Nucleus accumbens (tissue), 56 donors: ENCODE measurements around the gene SCNN1A.

Experiments used
- DNase-seq, 56 donors: peaks; one replicate each; lab custom pipeline; 2025; lab: John Stamatoyannopoulos, UW

SCNN1A gene

DNA sequence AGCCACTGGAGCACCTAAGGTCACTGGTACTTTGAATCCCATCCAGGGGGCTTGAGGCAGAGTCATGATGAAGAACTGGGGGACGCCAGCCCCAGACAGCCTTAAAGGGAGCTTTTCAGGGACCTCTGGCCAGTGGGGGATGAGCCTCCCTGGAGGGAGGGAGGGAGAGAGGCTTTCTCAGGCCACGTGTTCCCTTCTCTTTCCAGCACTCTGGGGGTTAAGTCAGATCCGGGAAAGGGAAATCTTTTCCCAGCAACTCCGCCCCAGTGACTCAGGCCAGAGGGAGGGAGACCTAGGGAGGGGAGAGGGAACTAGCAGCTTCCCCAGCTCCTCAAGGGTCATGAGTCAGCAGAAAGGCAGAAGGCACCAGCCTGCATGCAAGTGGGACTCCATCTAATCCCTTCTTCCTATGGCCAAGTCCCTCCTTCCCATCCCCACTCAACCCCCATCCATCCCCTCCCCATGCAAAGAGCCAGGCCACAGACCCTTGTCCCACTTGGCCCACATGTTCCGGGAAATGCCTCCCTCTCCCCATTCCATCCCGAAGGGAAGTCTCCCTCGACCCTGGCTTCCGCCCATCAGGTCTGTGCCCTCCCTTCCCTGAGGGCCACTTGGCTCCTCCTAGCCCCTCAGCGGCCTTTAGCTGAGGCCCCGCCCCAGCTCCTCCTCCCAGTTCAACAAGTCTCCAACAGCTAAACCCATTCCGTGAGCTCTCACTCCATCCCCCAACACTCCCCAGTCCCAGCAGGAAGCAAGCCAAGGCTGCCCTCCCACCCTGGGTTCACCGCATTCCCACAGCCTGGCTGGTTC is 39.1 kb downstream of the SCNN1A start:
- DNase-seq: peak in 51 of 56 donors; percentile 12 to 86 (median 62)

DNA sequence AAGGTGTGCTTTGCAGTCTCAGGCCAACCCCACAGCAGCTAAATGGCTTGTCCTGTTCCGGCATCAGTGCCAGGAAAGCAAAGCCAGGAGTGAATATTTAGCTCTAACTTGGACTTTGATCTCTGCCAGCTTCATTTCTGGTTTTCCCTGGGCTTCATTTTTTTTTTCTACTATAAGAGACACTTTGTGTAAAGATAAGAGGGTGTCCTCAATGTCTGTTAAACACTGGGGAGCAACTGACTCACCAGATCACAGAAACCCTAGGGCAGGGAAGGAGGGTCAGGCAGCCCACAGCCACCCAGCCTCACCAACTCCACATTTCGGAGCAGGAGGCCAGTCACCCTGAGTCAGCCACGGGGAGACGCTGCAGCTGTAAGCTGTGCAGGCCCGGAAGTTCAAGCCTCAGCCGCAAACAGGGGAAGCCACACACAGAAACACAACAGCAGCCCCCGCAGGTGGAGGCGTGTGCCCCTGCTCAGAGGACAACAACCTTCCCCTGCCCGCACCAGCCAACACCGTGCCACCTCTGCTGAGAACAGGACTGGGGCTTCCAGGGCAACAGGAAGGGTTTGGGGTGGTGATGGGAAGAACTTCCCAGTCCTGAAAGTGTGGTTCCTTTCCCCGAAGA is 39.8 kb downstream of the SCNN1A start:
- peak in 11 of 56 donors; percentile 3 to 74 (median 36) for DNase-seq

DNA sequence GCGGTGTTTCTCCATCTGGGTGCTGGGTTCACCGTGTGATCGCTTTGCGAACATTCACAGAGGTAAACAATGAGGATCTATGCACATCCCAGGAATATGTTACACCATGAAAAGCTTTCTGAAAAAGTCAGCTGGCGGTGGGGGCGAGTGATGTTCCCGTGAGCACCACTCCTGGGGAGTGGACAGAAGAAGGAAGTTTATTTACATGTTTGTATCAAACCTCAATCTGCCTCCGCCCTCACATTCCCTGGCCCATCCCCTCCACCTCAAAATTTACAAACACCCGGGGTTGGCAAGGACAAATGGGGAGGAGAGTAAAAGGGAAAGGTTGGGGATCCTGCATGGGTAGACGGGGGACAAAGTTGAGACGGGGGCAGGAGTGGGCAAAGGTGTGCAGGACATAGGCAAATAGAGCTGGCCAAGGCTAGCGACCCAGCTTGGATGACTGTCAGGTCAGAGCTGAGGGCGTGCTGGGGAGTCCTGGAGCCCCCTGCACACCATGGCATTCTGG is 40.4 kb downstream of the SCNN1A start:
- DNase-seq: no peak

DNA sequence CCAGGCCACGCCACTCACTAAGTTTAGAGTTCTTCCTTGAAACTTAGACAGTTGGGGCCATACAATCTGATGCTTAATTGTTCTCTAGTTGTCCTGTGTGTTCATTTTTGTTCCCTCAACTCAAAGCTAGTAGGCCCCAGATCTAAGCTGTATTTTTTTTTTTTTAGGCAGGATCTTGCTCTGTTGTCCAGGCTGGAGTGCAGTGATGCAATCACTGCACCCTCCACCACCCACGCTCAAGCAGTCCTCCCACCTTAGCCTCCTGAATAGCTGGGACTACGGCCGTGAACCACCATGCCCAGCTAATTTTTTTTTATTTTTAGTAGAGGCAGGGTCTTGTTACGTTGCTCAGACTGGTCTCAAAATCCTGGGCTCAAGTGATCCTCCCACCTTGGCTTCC is 41.0 kb downstream of the SCNN1A start:
- no peak for DNase-seq

DNA sequence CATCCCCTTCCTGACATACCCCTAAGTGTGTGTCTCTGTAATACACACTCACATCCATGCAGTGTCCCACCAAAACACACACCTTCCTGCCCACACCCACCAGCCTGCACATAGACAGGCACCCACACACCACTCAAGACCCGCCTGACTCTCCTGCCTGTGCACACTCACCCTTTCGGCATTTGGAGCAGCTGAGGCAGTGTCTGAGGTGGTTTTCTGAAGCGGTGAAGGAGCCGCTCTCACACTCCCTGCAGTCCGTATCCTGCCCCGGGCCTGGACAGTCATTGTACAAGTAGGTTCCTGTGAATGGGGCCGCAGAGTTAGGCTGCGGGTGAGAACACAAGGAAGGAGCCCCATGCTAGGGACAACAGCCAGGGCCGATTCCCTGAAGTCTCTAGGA is 41.8 kb downstream of the SCNN1A start:
- DNase-seq: no peak

DNA sequence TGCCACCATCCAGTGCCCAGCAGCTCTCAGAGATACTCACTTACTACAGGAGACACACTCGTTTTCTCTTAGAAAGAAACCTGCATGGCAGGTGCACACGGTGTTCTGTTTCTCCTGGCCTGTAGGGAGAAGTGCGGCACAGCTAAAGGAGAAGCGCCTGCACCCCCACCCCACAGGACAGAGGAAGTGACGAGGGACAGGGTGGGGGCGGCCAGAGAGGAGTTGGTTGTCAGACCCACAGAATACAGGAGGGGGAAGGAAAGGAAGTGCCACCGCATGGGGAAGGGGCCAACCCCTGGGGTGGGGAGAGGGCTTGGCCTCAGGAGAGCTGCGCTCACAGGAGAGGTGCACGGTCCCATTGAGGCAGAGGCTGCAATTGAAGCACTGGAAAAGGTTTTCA is 42.3 kb downstream of the SCNN1A start:
- DNase-seq: peak in 1 of 56 donors; percentile 23

DNA sequence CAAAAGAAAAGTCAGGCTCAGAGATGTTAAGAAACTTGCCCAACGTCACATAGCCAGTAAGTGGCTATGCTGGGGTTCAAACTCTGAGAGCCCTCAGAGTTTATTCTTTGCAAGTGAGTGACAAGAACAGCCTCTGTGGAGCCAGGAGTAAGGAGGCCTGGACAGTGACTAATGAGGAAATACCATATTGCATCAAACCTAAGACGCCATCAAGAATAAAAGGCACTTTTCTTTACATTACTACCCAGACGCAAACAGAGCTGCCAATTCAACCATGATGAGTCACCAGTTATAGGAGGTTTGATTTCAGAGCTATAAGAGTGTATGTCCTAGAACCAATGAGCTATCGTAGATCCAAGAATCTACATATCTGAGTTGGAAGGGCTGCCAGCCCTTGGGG is 42.9 kb downstream of the SCNN1A start:
- DNase-seq: no peak

DNA sequence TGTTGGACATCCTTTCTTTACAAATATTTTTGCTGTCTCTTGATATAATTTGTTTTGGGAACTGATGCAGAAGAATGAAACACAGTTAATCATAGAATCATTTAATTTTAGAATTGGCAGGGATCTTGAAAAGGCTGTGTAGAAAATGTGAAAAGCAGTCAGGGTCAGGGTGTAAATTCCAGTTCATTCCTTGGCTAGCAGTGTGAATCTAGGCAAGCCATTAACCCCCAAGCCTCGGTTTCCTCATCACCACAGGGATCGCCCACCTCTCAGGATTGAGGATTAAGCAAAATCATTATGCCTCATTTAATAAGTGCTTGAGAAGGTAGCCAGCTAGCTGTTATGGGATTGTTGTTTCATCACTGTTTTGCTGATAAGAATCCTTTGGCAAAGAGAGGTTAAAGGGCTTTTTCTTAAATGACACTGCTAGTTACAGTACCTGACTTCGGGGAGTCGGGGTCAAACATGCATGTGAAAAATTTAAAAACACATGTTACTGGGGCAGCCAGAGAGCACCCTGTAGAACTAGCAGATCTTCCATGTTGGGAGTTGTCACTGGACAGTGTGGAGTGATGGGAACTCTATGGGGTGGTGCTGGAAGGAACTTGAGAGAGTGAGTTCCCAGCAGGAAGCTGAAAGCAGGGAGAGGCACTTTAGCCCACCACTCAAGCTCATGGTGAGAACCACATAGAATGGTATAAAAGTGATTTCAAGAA is 44.2 kb downstream of the SCNN1A start:
- DNase-seq: no peak

DNA sequence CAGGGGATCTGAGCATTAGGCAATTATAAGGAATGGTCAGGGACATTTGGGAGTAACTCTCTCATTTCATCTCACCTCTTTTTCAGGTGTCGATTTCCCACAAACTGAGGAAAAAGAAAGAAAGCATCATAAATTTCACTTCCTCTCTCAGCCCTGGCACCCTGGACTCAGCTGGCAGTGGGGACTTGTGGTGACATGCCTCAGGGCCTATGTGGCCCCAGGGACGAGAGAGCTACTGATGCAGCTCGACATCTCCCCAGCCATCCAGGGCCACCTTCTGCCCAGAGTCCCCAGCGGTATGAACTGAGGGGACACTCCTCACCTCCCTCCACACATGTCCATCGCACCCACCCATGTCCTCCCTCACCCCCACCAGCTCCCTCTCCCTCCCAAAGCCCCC is 45.2 kb downstream of the SCNN1A start:
- DNase-seq: no peak

DNA sequence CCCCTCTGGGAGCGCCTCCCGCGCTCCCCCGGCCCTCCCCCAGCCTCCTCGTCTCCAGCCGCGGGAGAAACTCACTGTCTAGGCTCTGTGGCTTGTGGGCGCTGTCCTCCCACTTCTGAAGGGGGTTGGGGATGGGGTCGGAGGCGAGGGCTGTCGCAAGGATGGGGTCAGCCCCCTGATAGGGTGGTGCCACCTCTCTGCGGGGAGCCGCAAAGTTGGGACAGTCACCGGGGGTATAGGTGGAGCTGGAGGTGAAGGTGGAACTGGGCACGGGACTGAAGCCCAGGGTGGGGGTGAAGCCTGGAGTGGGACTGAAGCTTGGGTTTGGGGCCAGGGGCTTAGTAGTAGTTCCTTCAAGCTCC is 45.7 kb downstream of the SCNN1A start:
- DNase-seq: no peak

DNA sequence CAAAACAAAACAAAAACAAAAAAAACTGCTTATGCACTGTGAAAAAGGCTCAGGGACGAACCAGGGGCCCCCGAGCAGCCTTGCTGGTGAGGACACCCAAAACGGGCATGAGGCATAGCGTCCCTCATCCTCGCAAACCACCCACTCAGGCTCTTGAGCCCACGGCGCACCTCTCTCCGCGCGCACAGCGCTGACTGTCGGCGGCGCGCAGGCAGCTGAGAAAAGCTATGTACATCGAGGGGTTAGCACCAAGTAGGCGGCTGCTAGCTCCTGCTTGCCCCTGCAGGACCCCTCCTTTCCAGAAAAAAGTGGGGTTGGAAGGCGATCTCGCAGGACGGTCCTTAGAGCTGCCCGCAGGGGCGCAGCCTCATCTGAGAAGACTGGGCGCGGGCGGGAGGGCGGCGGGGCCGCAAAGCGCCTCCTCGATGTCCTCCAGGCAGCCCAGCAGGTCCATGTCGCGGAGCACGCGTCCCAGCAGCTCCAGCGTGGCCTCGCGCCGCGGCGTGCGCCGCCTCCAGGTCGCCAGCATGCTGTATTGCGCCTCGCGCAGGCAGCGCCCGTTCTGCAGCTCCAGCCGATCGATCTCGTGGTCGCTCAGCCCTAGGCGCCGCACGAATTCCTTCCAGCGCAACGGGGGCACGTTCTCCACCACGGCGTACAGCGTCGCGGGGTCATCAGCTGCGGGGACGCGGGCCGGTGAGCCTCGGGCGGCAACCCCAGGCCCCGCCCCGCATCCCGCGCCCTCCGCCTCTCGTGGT is 46.2 kb downstream of the SCNN1A start:
- DNase-seq: peak in 1 of 56 donors; percentile 13

DNA sequence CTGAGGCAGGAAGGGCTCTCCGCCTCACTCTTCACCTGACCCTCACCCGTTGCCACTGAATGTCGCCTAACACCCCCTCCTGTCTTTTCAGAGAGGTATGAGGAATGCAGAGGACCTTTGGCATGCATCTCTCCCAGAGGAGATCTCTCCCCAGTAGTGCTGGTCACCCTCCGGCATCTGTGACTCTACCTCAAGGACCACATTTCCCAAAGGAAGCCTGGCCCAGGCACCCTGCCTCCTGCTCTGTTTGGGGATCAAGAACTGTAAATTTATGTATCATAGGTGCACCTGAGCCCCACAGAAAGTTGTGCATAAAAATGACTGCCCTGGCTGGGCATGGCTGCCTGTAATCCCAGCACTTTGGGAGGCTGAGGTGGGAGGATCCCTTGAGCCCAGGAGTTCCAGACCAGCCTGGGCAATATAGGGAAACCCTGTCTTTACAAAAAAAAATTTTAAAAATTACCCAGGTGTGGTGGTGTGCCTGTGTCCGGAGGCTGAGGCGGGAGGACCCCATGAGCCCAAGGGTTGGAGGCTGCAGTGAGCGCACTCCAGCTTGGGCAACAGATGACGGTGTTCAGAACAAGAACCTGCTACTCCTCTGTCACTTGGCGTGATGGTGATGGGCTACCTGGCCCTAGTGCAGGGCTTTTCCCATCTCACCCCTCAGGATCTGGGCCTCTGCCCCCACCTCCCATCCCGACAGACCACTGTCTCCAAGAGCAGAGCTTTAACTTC is 47.2 kb downstream of the SCNN1A start:
- no peak for DNase-seq

DNA sequence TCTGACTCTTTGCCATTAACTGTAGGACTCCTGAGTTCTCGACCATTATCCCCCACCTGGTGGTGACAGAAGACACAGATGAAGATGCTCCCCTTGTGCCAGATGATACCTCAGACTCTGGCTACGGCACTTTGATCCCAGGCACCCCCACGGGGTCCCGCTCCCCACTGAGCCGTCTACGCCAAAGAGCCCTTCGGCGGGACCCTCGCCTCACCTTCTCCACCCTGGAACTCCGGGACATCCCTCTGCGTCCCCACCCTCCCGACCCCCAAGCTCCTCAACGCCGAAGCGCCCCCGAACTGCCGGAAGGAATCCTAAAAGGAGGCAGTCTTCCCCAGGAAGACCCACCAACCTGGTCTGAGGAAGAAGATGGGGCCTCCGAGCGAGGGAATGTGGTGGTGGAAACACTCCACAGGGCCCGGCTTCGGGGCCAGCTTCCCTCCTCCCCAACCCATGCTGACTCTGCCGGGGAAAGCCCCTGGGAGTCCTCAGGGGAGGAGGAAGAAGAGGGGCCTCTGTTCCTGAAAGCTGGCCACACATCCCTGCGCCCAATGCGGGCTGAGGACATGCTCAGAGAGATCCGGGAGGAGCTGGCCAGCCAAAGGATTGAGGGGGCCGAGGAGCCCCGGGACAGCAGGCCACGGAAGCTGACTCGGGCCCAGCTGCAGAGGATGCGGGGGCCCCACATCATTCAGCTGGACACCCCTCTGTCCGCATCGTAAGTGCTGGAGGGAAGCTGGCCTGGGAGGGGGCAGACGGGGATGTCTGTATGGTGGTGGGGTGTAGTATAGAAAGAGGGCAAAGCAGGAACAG is 47.9 kb downstream of the SCNN1A start:
- DNase-seq: no peak

DNA sequence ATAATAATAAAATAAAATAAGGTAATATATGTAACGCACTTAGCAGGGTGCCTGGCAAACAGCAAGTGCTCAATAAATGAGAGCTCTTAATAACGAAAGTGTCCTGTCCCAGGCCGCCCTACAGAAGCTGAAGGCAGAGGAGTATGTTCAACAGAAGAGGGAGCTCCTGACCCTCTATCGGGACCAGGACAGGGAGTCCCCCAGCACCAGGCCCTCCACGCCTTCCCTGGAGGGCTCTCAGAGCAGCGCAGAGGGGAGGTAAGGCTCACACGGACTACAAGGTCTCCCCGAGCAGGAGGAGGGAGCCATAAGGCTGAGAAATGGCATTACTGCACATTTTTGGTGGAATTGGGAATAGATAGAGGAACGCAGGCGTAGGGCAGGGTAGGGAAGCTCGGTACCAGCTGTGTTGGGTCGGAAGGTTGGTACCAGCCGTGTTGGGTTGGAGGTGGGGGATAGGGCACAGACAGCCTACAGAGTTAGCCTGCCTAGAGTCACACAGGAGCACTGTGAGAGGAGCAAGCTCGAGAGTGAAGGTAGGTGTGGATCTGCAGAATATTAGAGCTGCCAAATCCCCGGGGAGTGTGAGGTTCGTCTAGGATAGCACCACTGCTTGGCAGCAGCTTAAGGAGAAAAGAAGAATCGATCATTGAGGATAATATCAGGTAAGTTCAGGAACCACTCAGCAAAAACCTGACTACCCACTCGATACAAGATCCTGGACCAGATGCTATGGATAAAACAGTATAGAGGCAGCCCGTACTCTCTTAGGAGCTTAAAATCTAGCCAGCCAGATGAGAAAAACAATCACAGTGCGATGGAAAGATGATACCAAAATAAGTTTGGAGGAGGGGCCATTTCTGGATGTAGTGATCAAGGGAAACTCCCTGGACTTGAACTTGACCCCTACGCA is 48.8 kb downstream of the SCNN1A start:
- DNase-seq: peak in 1 of 56 donors; percentile 25

DNA sequence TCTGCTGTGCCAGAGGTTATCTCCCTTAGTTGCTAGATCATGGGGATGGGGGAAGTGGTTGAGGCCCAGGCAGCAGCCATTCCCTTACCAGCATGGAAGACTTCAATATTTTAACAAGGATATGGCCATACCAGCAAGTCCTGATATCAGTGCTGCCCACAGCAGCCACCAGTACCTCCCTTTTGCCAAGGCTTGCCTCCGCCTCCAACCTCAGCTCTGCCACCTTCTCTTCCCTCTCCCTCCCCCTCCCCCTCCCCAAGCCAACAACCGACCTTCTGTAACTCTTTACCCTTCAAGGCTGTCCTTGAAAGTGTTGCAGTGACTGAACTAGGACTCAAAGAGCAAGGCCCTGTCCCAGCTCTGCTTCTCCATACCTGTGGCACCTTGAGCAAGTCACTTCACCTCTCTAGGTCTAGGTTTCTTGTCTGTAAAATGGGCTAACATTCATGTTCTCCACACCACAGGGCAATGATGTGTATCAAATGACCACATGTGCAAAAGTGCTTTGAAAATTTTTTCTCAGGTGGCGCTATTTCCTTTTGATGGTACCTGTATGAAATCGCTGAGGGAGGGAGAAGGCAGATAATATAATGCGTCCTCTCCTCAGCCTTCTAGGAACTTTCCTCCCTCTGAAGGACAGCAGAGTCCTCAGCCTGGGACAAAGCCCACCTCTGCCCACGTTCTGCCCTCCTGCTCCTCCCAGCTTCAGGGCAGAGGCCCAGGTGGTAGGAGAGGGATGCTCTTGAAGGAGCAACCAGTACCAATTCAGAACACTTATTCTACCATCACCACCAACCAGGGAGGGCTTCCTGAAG is 50.2 kb downstream of the SCNN1A start:
- no peak for DNase-seq

DNA sequence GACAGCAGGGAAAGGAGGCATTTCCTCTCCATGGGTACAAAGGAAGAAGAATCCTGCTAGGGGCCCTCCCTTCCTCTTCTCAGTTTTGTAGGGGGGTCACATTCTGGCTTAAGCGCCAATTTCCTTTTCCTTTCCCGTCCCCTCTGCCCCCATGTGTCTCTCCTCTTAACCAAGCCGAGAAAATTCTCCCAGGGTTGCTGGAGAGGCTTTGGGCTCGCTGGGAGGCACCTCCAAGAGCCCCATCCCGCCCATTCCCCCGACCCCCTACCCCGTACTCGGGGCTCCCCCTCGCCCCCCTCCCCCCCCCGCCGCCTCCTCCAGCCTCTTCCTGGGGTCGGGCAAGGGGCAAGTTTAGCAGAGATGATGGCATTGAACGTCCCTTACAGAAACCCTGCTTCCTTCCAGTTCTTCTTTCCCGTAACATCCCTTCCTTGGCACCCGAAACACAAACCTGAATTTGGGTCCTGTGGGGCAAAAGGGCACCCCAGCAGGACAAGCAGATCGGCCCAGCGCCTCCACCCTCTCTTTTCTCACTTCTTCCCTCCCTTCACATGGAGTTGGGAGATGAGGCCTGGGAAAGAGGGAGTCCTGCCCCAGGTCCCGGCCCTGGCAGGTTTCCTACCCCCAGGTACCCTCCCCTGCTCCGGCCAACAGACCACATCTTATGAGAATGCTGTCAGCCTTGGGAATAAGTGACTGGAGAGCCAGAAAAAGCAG is 51.2 kb downstream of the SCNN1A start:
- DNase-seq: no peak
